ENCODE data around the gene C14orf93.

- TF ChIP-seq POLR2A (IDR thresholded peaks at IDR 0.05; ENCODE audit: low read length), result no peak
- TF ChIP-seq GATA1 (IDR thresholded peaks at IDR 0.05; ENCODE audit: low read depth, low read length), result no peak
These were observed 18.9 kb upstream of the C14orf93 start for GRCh38 chr14:23028799-23029198.
